MM.1S (cell line): ENCODE data around the gene GFPT2.

Experiments
- DNase-seq: peaks from one replicate; pipeline ENCODE4 v3.0.0-alpha.2; 2015
- H2AFZ ChIP-seq: fragments of 300-600 bp; sonication (generic); 2 replicates; pipeline ENCODE4 v1.6.0; 2016; ENCODE audit warnings: antibody characterized with exemption, low read length
- H3F3A ChIP-seq: fragments of 300-600 bp; sonication (generic); 2 replicates; pipeline ENCODE4 v1.6.1; 2016; ENCODE audit warnings: mild to moderate bottlenecking, antibody characterized with exemption, low read length, moderate library complexity, mixed read lengths; ENCODE audit not compliant: insufficient read depth
- H3K27ac ChIP-seq: fragments of 300-600 bp; sonication (generic); 2 replicates; pipeline ENCODE4 v1.5.1; 2016; ENCODE audit warnings: mild to moderate bottlenecking, low read length
- H3K27me3 ChIP-seq: fragments of 300-600 bp; sonication (generic); replicated peaks from 2 replicates; pipeline ENCODE4 v1.6.0; 2016; ENCODE audit warnings: low read length; ENCODE audit not compliant: insufficient read depth
- H3K36me3 ChIP-seq: fragments of 300-600 bp; sonication (generic); replicated peaks from 2 replicates; pipeline ENCODE4 v1.6.1; 2016; ENCODE audit warnings: mild to moderate bottlenecking, low read length, mixed read lengths; ENCODE audit not compliant: insufficient read depth
- H3K4me1 ChIP-seq: fragments of 300-600 bp; sonication (generic); 2 replicates; pipeline ENCODE4 v1.6.1; 2016; ENCODE audit warnings: low read length, mixed read lengths
- H3K4me2 ChIP-seq: fragments of 300-600 bp; sonication (generic); 2 replicates; pipeline ENCODE4 v1.6.0; 2016; ENCODE audit warnings: low read depth, low read length
- H3K4me3 ChIP-seq: fragments of 300-600 bp; sonication (generic); 2 replicates; pipeline ENCODE4 v1.5.1; 2016; ENCODE audit warnings: low read length, mixed read lengths
- H3K79me2 ChIP-seq: fragments of 300-600 bp; sonication (generic); 2 replicates; pipeline ENCODE4 v1.6.1; 2016; ENCODE audit warnings: mixed run types, low read length, mixed read lengths
- H3K9ac ChIP-seq: fragments of 300-600 bp; sonication (generic); 2 replicates; pipeline ENCODE4 v1.6.1; 2016; ENCODE audit warnings: low read length, mixed read lengths
- H3K9me2 ChIP-seq: fragments of 300-600 bp; sonication (generic); replicated peaks from 2 replicates; pipeline ENCODE4 v1.6.1; 2016; ENCODE audit warnings: mild to moderate bottlenecking, low read length, mixed read lengths; ENCODE audit not compliant: insufficient read depth
- H3K9me3 ChIP-seq: fragments of 300-600 bp; sonication (generic); replicated peaks from 2 replicates; pipeline ENCODE4 v1.6.1; 2016; ENCODE audit warnings: mild to moderate bottlenecking, low read length, mixed read lengths; ENCODE audit not compliant: insufficient read depth
- H4K20me1 ChIP-seq: fragments of 300-600 bp; sonication (generic); 2 replicates; pipeline ENCODE4 v1.6.1; 2016; ENCODE audit warnings: mild to moderate bottlenecking, low read length, moderate library complexity, mixed read lengths; ENCODE audit not compliant: insufficient read depth
- EZH2 ChIP-seq: fragments of 300-600 bp; sonication (generic); optimal IDR thresholded peaks from 2 replicates; pipeline ENCODE3; 2017; ENCODE audit warnings: low read depth, mild to moderate bottlenecking, antibody characterized with exemption, low read length, mixed read lengths
- EZH2phosphoT487 ChIP-seq: fragments of 300-600 bp; sonication (generic); IDR thresholded peaks from 2 replicates; pipeline ENCODE4 v1.6.1; 2018; ENCODE audit warnings: antibody characterized with exemption, low read length
- TF ChIP-seq, protein P1 (sequence below): fragments of 300-600 bp; sonication (generic); IDR thresholded peaks from 2 replicates; pipeline ENCODE4 v1.5.1; 2016; ENCODE audit warnings: antibody characterized with exemption, low read length, mixed read lengths

GFPT2 gene

DNA sequence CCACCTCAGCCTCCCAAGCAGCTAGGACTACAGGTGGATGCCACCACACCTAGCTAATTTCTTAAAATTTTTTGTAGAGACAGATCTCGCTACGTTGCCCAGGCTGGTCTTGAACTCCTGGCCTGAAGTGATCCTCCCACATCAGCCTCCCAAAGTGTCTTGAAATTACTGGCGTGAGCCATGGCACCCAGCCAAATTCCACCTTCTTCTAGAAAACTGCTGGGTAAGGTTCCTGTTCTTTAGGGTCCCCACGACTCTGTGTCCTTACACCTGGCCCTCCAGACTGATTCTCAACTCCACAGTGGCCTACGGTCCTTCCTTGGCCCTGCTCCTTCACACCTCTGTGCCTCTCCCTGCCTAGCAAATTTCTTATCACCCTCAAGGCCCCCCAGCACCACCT, 63.2 kb downstream of the GFPT2 start:
- no peaks in the 10 kb centered on the region for H3K36me3 ChIP-seq
- H2AFZ ChIP-seq: no peak overlapping the region
- H3K4me2 ChIP-seq: no peak overlapping the region
- no peaks in the 10 kb centered on the region for H4K20me1 ChIP-seq
- TF ChIP-seq EZH2 (no peak), EZH2phosphoT487 (no peak)
- TF ChIP-seq, protein P1, sequence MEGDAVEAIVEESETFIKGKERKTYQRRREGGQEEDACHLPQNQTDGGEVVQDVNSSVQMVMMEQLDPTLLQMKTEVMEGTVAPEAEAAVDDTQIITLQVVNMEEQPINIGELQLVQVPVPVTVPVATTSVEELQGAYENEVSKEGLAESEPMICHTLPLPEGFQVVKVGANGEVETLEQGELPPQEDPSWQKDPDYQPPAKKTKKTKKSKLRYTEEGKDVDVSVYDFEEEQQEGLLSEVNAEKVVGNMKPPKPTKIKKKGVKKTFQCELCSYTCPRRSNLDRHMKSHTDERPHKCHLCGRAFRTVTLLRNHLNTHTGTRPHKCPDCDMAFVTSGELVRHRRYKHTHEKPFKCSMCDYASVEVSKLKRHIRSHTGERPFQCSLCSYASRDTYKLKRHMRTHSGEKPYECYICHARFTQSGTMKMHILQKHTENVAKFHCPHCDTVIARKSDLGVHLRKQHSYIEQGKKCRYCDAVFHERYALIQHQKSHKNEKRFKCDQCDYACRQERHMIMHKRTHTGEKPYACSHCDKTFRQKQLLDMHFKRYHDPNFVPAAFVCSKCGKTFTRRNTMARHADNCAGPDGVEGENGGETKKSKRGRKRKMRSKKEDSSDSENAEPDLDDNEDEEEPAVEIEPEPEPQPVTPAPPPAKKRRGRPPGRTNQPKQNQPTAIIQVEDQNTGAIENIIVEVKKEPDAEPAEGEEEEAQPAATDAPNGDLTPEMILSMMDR: no peak
- no peaks in the 10 kb centered on the region for H3K9me2 ChIP-seq
- no peaks in the 10 kb centered on the region for H3K9me3 ChIP-seq
- H3K27ac ChIP-seq: no peak overlapping the region
- no peak overlapping the region for H3K4me3 ChIP-seq
- DNase-seq: no peak
- H3K27me3 ChIP-seq: no peaks in the 10 kb centered on the region
- H3F3A ChIP-seq: peaks cover 5% of the 10 kb centered on the region; the same call in 1 of the 2 replicates
- H3K9ac ChIP-seq: no peak overlapping the region
- peaks cover 46% of the 10 kb centered on the region for H3K79me2 ChIP-seq
- H3K4me1 ChIP-seq: peaks cover 9% of the 10 kb centered on the region

DNA sequence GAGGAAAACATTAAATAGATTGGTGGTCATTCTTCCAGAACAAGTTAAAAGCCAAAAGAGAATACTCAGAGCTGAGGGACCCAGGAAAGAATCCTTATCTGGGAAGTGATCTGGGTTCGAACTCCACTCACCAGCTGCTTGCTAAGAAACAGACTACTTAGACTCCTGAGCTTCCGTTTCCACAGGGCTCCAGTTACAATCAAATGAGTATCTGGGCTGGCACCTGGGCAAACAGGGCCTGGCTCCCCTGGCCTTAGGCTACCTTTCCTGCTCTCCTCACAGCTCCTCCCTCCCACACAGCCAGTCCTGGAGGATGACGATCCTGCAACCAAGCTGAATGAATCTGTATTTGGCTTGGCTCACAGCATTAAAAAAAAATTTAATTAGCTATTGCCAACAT, 63.7 kb downstream of the GFPT2 start:
- TF ChIP-seq EZH2phosphoT487: no peak
- TF ChIP-seq EZH2: no peak
- peaks cover 5% of the 10 kb centered on the region; the same call in 1 of the 2 replicates for H3F3A ChIP-seq
- no peaks in the 10 kb centered on the region for H3K9me2 ChIP-seq
- no peak overlapping the region for H3K9ac ChIP-seq
- H3K4me2 ChIP-seq: no peak overlapping the region
- H3K9me3 ChIP-seq: no peaks in the 10 kb centered on the region
- H3K27me3 ChIP-seq: no peaks in the 10 kb centered on the region
- DNase-seq: no peak
- H3K4me3 ChIP-seq: no peak overlapping the region
- H3K4me1 ChIP-seq: peaks cover 9% of the 10 kb centered on the region
- no peak overlapping the region for H3K27ac ChIP-seq
- H2AFZ ChIP-seq: no peak overlapping the region
- no peaks in the 10 kb centered on the region for H3K36me3 ChIP-seq
- peaks cover 47% of the 10 kb centered on the region for H3K79me2 ChIP-seq
- H4K20me1 ChIP-seq: no peaks in the 10 kb centered on the region

DNA sequence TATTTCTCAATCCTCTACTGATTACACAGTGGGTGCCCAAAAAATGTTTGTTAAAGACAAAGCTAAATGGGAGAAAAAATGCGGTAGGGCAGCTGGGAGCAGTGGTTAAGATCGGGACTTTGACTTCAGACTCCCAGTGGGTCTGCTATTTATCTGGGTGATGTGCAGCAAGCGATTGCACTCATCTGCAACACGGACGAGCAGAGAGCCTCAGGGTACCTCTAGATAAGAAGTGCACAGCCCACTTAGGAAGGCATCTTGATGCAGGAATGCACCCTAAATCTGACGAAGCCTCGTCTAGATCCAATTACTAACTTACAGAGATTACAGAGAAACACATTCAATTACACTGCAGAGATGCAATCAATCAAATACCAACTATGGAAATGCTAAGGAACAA, 65.3 kb downstream of the GFPT2 start:
- Histone ChIP-seq H3K27ac (no peak overlapping the region), H2AFZ (no peak overlapping the region), H3K9me3 (no peaks in the 10 kb centered on the region), H3K9ac (no peak overlapping the region), H4K20me1 (no peaks in the 10 kb centered on the region), H3K4me2 (no peak overlapping the region), H3K36me3 (no peaks in the 10 kb centered on the region), H3F3A (peaks cover 5% of the 10 kb centered on the region; the same call in 1 of the 2 replicates), H3K4me1 (0 out of 2 replicates have a peak, but pooled peaks cover 5% of the 10 kb centered on the region), H3K4me3 (no peak overlapping the region), H3K27me3 (no peaks in the 10 kb centered on the region), H3K9me2 (no peaks in the 10 kb centered on the region), H3K79me2 (peaks cover 47% of the 10 kb centered on the region)
- DNase-seq: no peak
- TF ChIP-seq EZH2phosphoT487: no peak
- no peak for TF ChIP-seq EZH2
- TF ChIP-seq, protein P1: no peak

DNA sequence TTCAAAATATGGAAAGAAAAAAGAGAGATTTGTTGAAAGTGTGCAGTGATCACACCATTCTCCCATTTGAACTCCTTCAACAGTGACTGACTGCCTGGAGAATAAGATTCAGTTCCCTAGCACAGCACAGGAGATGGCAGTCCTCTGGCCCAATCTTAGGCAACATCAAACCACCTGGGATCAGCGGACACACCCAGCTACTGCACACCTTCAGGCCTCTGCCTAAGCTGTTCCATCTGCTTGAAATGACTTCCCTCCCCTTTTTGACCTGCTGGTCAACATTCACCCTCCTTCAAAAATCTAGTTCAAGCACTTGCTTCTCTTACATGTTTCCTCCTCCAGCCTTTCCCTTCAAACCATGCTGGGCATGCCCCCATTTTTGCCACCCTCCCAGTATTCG, 65.7 kb downstream of the GFPT2 start:
- no peaks in the 10 kb centered on the region for H3K9me3 ChIP-seq
- H2AFZ ChIP-seq: no peak overlapping the region
- H4K20me1 ChIP-seq: no peaks in the 10 kb centered on the region
- H3K27me3 ChIP-seq: no peaks in the 10 kb centered on the region
- H3F3A ChIP-seq: peaks cover 3% of the 10 kb centered on the region; the same call in 1 of the 2 replicates
- no peak overlapping the region for H3K4me2 ChIP-seq
- H3K79me2 ChIP-seq: peaks cover 48% of the 10 kb centered on the region
- TF ChIP-seq EZH2phosphoT487 (no peak), EZH2 (no peak)
- TF ChIP-seq, protein P1: no peak
- DNase-seq: no peak
- no peaks in the 10 kb centered on the region for H3K9me2 ChIP-seq
- H3K27ac ChIP-seq: no peak overlapping the region
- no peak overlapping the region for H3K9ac ChIP-seq
- H3K4me3 ChIP-seq: no peak overlapping the region
- no peaks in the 10 kb centered on the region for H3K36me3 ChIP-seq
- 0 out of 2 replicates have a peak, but pooled peaks cover 5% of the 10 kb centered on the region for H3K4me1 ChIP-seq
